Peyer's patch (tissue), 4 donors: Measurements from ENCODE around the gene MOSPD2.

Experiments
- CTCF ChIP-seq, 6 experiments: fragments of 450-650 bp in 4 of 6; fragments of 200-600 bp in 2 of 6; sonication (generic) in 1 of 6; IDR thresholded peaks; one replicate each; pipeline ENCODE4 v1.5.1; 2017 to 2019; ENCODE audit warnings: antibody characterized with exemption in 6 of 6, mild to moderate bottlenecking in 3 of 6, moderate library complexity in 1 of 6
- POLR2A ChIP-seq, 2 donors: fragments of 450-650 bp; IDR thresholded peaks; one replicate each; pipeline ENCODE4 v1.5.1; 2017; ENCODE audit warnings: antibody characterized with exemption in 2 of 2, mild to moderate bottlenecking in 2 of 2, moderate library complexity in 2 of 2

- TF ChIP-seq CTCF (IDR thresholded peaks at IDR 0.05) (no peak), POLR2A (IDR thresholded peaks at IDR 0.05) (no peak)
Observed at GRCh38 chrX:14883826-14884225, 10.6 kb downstream of the MOSPD2 start.
